AG04449 (cell line): Measurements from ENCODE around the gene LRRTM3.

ENCODE experiments used
- CTCF ChIA-PET: fragments of 350-600 bp; formaldehyde crosslinking; extraction: SDS; loops from one replicate; lab custom pipeline; 2021; ENCODE audit warnings: antibody characterized with exemption; lab: Yijun Ruan, JAX
- POLR2A ChIA-PET: fragments of 400-600, 350-600 bp; formaldehyde crosslinking; extraction: SDS; loops from one replicate; lab custom pipeline; 2020; ENCODE audit warnings: antibody characterized with exemption, inconsistent platforms; lab: Yijun Ruan, JAX
- DNase-seq: peaks from one replicate; pipeline ENCODE4 v3.0.0-alpha.2; 2010; ENCODE audit warnings: low read depth, low spot score
- H3K4me3 ChIP-seq: 2 replicates; pipeline ENCODE4 v1.5.1; 2011; ENCODE audit warnings: low read depth, mild to moderate bottlenecking, control low read depth, low read length
- TF ChIP-seq, protein P1 (sequence below): IDR thresholded peaks from one replicate; pipeline ENCODE4 v1.5.1; 2011; ENCODE audit warnings: mild to moderate bottlenecking, moderate library complexity, low read length, control low read depth, inconsistent platforms; ENCODE audit not compliant: insufficient read depth; ENCODE audit errors: missing control alignments

Gene LRRTM3

DNA sequence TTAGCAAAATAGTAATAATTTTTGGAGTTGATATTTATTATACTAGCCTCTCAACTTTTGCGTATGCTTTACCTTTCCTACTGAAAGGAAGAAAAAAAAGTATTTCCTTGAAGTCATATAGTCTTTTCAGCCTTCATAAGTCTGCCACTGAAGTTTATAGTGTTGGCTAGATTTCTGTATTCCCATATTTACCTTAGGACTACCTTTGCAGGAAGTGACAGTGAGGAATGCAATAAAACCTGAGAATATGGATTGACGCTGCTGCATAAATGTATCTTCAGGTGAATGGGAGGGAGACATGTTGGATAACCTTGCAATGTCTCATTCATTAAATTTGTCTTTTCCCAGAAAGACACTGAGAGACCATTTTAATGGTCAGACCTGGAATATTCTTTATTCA is 6.6 kb upstream of the LRRTM3 start:
- POLR2A ChIA-PET, result no interaction called here
- CTCF ChIA-PET, result no interaction called here
- H3K4me3 ChIP-seq, result no peak overlapping the region
- no peak for DNase-seq
- TF ChIP-seq, protein P1, sequence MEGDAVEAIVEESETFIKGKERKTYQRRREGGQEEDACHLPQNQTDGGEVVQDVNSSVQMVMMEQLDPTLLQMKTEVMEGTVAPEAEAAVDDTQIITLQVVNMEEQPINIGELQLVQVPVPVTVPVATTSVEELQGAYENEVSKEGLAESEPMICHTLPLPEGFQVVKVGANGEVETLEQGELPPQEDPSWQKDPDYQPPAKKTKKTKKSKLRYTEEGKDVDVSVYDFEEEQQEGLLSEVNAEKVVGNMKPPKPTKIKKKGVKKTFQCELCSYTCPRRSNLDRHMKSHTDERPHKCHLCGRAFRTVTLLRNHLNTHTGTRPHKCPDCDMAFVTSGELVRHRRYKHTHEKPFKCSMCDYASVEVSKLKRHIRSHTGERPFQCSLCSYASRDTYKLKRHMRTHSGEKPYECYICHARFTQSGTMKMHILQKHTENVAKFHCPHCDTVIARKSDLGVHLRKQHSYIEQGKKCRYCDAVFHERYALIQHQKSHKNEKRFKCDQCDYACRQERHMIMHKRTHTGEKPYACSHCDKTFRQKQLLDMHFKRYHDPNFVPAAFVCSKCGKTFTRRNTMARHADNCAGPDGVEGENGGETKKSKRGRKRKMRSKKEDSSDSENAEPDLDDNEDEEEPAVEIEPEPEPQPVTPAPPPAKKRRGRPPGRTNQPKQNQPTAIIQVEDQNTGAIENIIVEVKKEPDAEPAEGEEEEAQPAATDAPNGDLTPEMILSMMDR, result no peak

DNA sequence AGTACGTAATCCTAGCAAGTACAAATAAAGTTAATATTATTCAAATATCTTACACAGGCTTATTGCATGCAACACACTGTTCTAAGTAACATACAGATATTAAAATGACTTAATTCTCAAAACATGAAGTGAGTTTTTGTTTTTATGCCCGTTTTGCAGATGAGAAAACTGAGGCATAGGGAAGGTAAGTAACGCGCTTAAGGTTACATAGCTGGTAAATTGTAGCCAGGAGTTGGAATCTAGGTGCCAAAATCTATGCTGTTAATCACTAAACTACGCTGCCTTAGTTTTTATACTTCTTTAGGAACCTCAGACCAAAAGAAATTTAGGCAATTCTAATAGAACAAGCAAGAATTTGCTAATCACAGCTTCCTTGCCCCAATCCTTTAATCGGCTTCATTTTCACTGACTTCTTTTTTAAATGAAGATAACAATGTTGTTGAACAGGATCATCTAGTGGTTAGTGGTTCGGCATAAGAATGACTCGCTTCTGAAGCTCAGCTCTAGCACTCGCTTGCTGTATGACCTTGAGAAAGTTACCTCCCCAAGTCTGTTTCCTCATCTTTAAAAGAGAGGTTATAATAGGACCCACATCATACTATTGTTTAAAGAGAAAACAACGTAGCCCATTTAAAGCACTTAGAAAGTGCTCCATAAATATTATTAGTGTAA is 1.0 kb upstream of the LRRTM3 start:
- ChIA-PET CTCF (interaction anchor here (1.1 to 1.6 kb wide), 7 partner anchors 11 to 721 kb away, joined by 3 to 9 read pairs (median 4); no protein-coding TSS in a partner anchor), POLR2A (no interaction called here)
- H3K4me3 ChIP-seq, result no peak overlapping the region
- TF ChIP-seq, protein P1, result no peak
- DNase-seq, result no peak

- DNase-seq, result no peak
- no peak overlapping the region for H3K4me3 ChIP-seq
- TF ChIP-seq, protein P1, result no peak
- ChIA-PET POLR2A (no interaction called here), CTCF (interaction anchor here (1.0 to 1.6 kb wide), 8 partner anchors 11 to 721 kb away, joined by 3 to 9 read pairs (median 4); no protein-coding TSS in a partner anchor)
Observed at GRCh38 chr10:66925373-66925772, 463 bp upstream of the LRRTM3 start.

GRCh38 chr10:66926841-66927240 is 1.0 kb downstream of the LRRTM3 start:
- H3K4me3 ChIP-seq, result no peak overlapping the region
- CTCF ChIA-PET, result interaction anchor here (1.0 to 2.3 kb wide), 3 partner anchors 9 to 739 kb away, joined by 3 to 9 read pairs (median 4); no protein-coding TSS in a partner anchor
- no peak for DNase-seq
- TF ChIP-seq, protein P1, result no peak
- POLR2A ChIA-PET, result no interaction called here

GRCh38 chr10:66927251-66927935 is 1.6 kb downstream of the LRRTM3 start:
- TF ChIP-seq, protein P1, result no peak
- no peak for DNase-seq
- H3K4me3 ChIP-seq, result no peak overlapping the region
- CTCF ChIA-PET, result interaction anchor here (0.9 to 2.3 kb wide), 6 partner anchors 9 to 746 kb away, joined by 3 to 9 read pairs (median 4); no protein-coding TSS in a partner anchor
- POLR2A ChIA-PET, result no interaction called here
